WTC11 (cell line): Measurements from ENCODE around the gene PLA2G4A. TPM values are rescaled to one million over a fixed set of nuclear protein-coding genes. Genes with fewer than 3 reads are reported as not detected.

Experiments
- ATAC-seq: fragments of 200-7000 bp; cut with Tn5 transposase; 2 replicates; pipeline ENCODE4 v1.10.0; 2021; ENCODE audit warnings: mild to moderate bottlenecking, moderate library complexity
- CTCF ChIA-PET: fragments of 300-600 bp; sonication (Branson Sonifier 250); formaldehyde crosslinking; loops from one replicate; lab custom pipeline; 2021; ENCODE audit warnings: antibody characterized with exemption; lab: Charles Lee
- POLR2A ChIA-PET: fragments of 350-600 bp; sonication (Branson Sonifier 250); formaldehyde crosslinking; loops from one replicate; lab custom pipeline; 2021; ENCODE audit warnings: antibody characterized with exemption; lab: Charles Lee
- DNase-seq: peaks from one replicate; pipeline ENCODE4 v3.0.0; 2021; ENCODE audit warnings: low spot score
- H3K27ac Mint-ChIP-seq: 2 replicates; pipeline ENCODE4 v1.8.0; 2021; ENCODE audit warnings: mixed read lengths
- H3K27me3 Mint-ChIP-seq: 2 replicates; pipeline ENCODE4 v1.8.0; 2021; ENCODE audit warnings: low read depth, mild to moderate bottlenecking, moderate library complexity, mixed read lengths
- H3K36me3 Mint-ChIP-seq: 2 replicates; pipeline ENCODE4 v1.8.0; 2021; ENCODE audit warnings: mixed read lengths
- H3K4me1 Mint-ChIP-seq: 2 replicates; pipeline ENCODE4 v1.8.0; 2022; ENCODE audit warnings: mixed read lengths
- H3K4me3 Mint-ChIP-seq: 2 replicates; pipeline ENCODE4 v1.8.0; 2021; ENCODE audit warnings: mild to moderate bottlenecking, moderate library complexity, mixed read lengths
- H3K9me3 Mint-ChIP-seq: 2 replicates; pipeline ENCODE4 v1.8.0; 2021; ENCODE audit warnings: mixed read lengths
- AR ChIP-seq: fragments of 250-450 bp; sonication (Bioruptor Pico); IDR thresholded peaks from 2 replicates; pipeline ENCODE4 v1.9.0; 2021; ENCODE audit warnings: mild to moderate bottlenecking
- ARID4B ChIP-seq: sonication (generic); formaldehyde crosslinking; IDR thresholded peaks from 2 replicates; pipeline ENCODE4 v1.8.0; 2023; ENCODE audit warnings: missing genetic modification reagents, mild to moderate bottlenecking, borderline replicate concordance
- CDX4 ChIP-seq: fragments of 250-450 bp; sonication (Bioruptor Pico); IDR thresholded peaks from 2 replicates; pipeline ENCODE4 v1.9.0; 2021; ENCODE audit warnings: moderate library complexity, mild to moderate bottlenecking, inconsistent platforms, borderline replicate concordance
- ETV6 ChIP-seq: sonication (generic); formaldehyde crosslinking; IDR thresholded peaks from 2 replicates; pipeline ENCODE4 v1.8.1; 2022; ENCODE audit warnings: mild to moderate bottlenecking, missing genetic modification reagents
- GABPB1 ChIP-seq: sonication (generic); formaldehyde crosslinking; IDR thresholded peaks from 2 replicates; pipeline ENCODE4 v1.8.1; 2023; ENCODE audit warnings: mild to moderate bottlenecking, missing genetic modification reagents
- IRF2 ChIP-seq: sonication (generic); formaldehyde crosslinking; IDR thresholded peaks from 2 replicates; pipeline ENCODE4 v1.8.0; 2022; ENCODE audit warnings: low read depth, missing genetic modification reagents, borderline replicate concordance
- MXD4 ChIP-seq: fragments of 250-450 bp; sonication (Bioruptor Pico); IDR thresholded peaks from 2 replicates; pipeline ENCODE4 v1.8.0; 2021; ENCODE audit warnings: mild to moderate bottlenecking, moderate library complexity, borderline replicate concordance
- RELA ChIP-seq: sonication (generic); formaldehyde crosslinking; IDR thresholded peaks from 2 replicates; pipeline ENCODE4 v1.8.1; 2022; ENCODE audit warnings: missing genetic modification reagents, mild to moderate bottlenecking, borderline replicate concordance
- SMAD4 ChIP-seq: sonication (generic); formaldehyde crosslinking; IDR thresholded peaks from 2 replicates; pipeline ENCODE4 v1.8.0; 2022; ENCODE audit warnings: mild to moderate bottlenecking, missing genetic modification reagents
- SOX15 ChIP-seq: fragments of 250-450 bp; sonication (Bioruptor Pico); IDR thresholded peaks from 2 replicates; pipeline ENCODE4 v1.9.0; 2021; ENCODE audit warnings: mild to moderate bottlenecking
- STAT6 ChIP-seq: sonication (generic); formaldehyde crosslinking; conservative IDR thresholded peaks from 2 replicates; pipeline ENCODE4 v1.8.1; 2023; ENCODE audit warnings: mild to moderate bottlenecking, low read depth, missing genetic modification reagents, moderate library complexity
- USF1 ChIP-seq: sonication (generic); formaldehyde crosslinking; IDR thresholded peaks from 2 replicates; pipeline ENCODE4 v1.8.0; 2022; ENCODE audit warnings: mild to moderate bottlenecking, missing genetic modification reagents
- ZNF121 ChIP-seq: sonication (generic); formaldehyde crosslinking; IDR thresholded peaks from 2 replicates; pipeline ENCODE4 v1.8.0; 2023; ENCODE audit warnings: missing genetic modification reagents
- ZNF232 ChIP-seq: sonication (generic); formaldehyde crosslinking; IDR thresholded peaks from 2 replicates; pipeline ENCODE4 v1.8.0; 2022; ENCODE audit warnings: mild to moderate bottlenecking, missing genetic modification reagents
- ZNF317 ChIP-seq: sonication (generic); formaldehyde crosslinking; IDR thresholded peaks from 2 replicates; pipeline ENCODE4 v1.8.1; 2023; ENCODE audit warnings: low read depth, mild to moderate bottlenecking, moderate library complexity, missing genetic modification reagents, borderline replicate concordance
- total RNA-seq: library from RNA; stranded (reverse); gene quantifications from 3 replicates; pipeline ENCODE4 v1.2.3, GENCODE V29; 2021

Gene PLA2G4A
- total RNA-seq, 1 experiment from 2014 or later, result 1.3 TPM

GRCh38 chr1:187033693-187034390, 205.1 kb downstream of the PLA2G4A start:
- TF ChIP-seq MXD4 (CRISPR knock-in tag) (no peak), SOX15 (CRISPR knock-in tag) (no peak), IRF2 (CRISPR knock-in tag) (no peak), AR (CRISPR knock-in tag) (no peak), USF1 (CRISPR knock-in tag) (no peak), SMAD4 (CRISPR knock-in tag) (no peak), STAT6 (no peak), ZNF232 (CRISPR knock-in tag) (no peak), ZNF121 (CRISPR knock-in tag) (no peak), ETV6 (CRISPR knock-in tag) (no peak), GABPB1 (CRISPR knock-in tag) (no peak)
- TF ChIP-seq, all 79 proteins: peak for 0
- no peaks in the 10 kb centered on the region for H3K4me1 Mint-ChIP-seq
- H3K27me3 Mint-ChIP-seq, result no peaks in the 10 kb centered on the region
- DNase-seq, result no peak
- POLR2A ChIA-PET, result no interaction called here
- peaks cover 22% of the 10 kb centered on the region for H3K36me3 Mint-ChIP-seq
- CTCF ChIA-PET, result no interaction called here
- H3K4me3 Mint-ChIP-seq, result no peak overlapping the region
- peaks cover 37% of the 10 kb centered on the region for H3K9me3 Mint-ChIP-seq
- ATAC-seq, result no peak
- H3K27ac Mint-ChIP-seq, result no peak overlapping the region

- Mint-ChIP-seq H3K27ac (no peak overlapping the region), H3K36me3 (peaks cover 16% of the 10 kb centered on the region), H3K4me3 (no peak overlapping the region), H3K27me3 (no peaks in the 10 kb centered on the region), H3K9me3 (peaks cover 33% of the 10 kb centered on the region), H3K4me1 (no peaks in the 10 kb centered on the region)
- ATAC-seq, result no peak
- CTCF ChIA-PET, result no interaction called here
- no peak for DNase-seq
- POLR2A ChIA-PET, result no interaction called here
- TF ChIP-seq SMAD4 (CRISPR knock-in tag), result no peak
- no peak for TF ChIP-seq CDX4 (CRISPR knock-in tag)
- no peak for TF ChIP-seq RELA
- no peak for TF ChIP-seq ARID4B (CRISPR knock-in tag)
- TF ChIP-seq ZNF317 (CRISPR knock-in tag), result no peak
Observed at GRCh38 chr1:187034501-187034900, 205.8 kb downstream of the PLA2G4A start.
